Smooth muscle cell (in vitro differentiated cells): ENCODE results near the gene SIX4. TPM values are rescaled to one million over a fixed set of nuclear protein-coding genes. Genes with fewer than 3 reads are reported as not detected.

Experiments
- DNase-seq: peaks from one replicate; lab custom pipeline; 2025; ENCODE audit not compliant: unreplicated experiment; lab: John Stamatoyannopoulos, UW
- H2AFZ ChIP-seq: fragments of 200-600 bp; sonication (generic); 2 replicates; pipeline ENCODE4 v1.6.0; 2016; ENCODE audit warnings: antibody characterized with exemption, low read depth, mild to moderate bottlenecking
- H3F3A ChIP-seq: fragments of 200-600 bp; sonication (generic); 2 replicates; pipeline ENCODE4 v1.6.0; 2017; ENCODE audit warnings: antibody characterized with exemption, low read depth
- H3K27ac ChIP-seq: fragments of 200-600 bp; sonication (generic); 2 replicates; pipeline ENCODE4 v1.5.1; 2016; ENCODE audit warnings: low read depth, mild to moderate bottlenecking
- H3K27me3 ChIP-seq: fragments of 200-600 bp; sonication (generic); 2 replicates; pipeline ENCODE4 v1.6.1; 2016; ENCODE audit warnings: low read depth, mild to moderate bottlenecking
- H3K36me3 ChIP-seq: fragments of 200-600 bp; sonication (generic); 2 replicates; pipeline ENCODE4 v1.5.1; 2016; ENCODE audit warnings: low read depth
- H3K4me1 ChIP-seq: fragments of 200-600 bp; sonication (generic); 2 replicates; pipeline ENCODE4 v1.5.1; 2016; ENCODE audit warnings: low read depth
- H3K4me2 ChIP-seq: fragments of 200-600 bp; sonication (generic); 2 replicates; pipeline ENCODE4 v1.6.0; 2016; ENCODE audit warnings: mild to moderate bottlenecking
- H3K4me3 ChIP-seq: fragments of 200-600 bp; sonication (generic); 2 replicates; pipeline ENCODE4 v1.5.1; 2016; ENCODE audit warnings: mild to moderate bottlenecking
- H3K79me2 ChIP-seq: fragments of 200-600 bp; sonication (generic); 2 replicates; pipeline ENCODE4 v1.6.0; 2016; ENCODE audit warnings: low read depth, mild to moderate bottlenecking
- H3K9ac ChIP-seq: fragments of 200-600 bp; sonication (generic); 2 replicates; pipeline ENCODE4 v1.6.0; 2016; ENCODE audit warnings: low read depth
- H3K9me3 ChIP-seq: fragments of 200-600 bp; sonication (generic); replicated peaks from 2 replicates; pipeline ENCODE4 v1.5.1; 2016; ENCODE audit warnings: low read depth
- H4K20me1 ChIP-seq: fragments of 200-600 bp; sonication (generic); 2 replicates; pipeline ENCODE4 v1.6.0; 2016; ENCODE audit warnings: low read depth
- CTCF ChIP-seq: fragments of 200-600 bp; sonication (generic); IDR thresholded peaks from 2 replicates; pipeline ENCODE4 v1.5.1; 2017; ENCODE audit warnings: borderline replicate concordance, mild to moderate bottlenecking, antibody characterized with exemption; ENCODE audit not compliant: insufficient read depth, poor library complexity, severe bottlenecking
- WGBS: methylation state at CpG from one replicate; pipeline ENCODE4 v1.1.7; 2016; ENCODE audit warnings: low lambda C conversion rate; 5-methylcytosine and 5-hydroxymethylcytosine counted together
- polyA plus RNA-seq: library from polyadenylated mRNA; unstranded; fragments of >200 nt; fragmentation: Nextera tagmentation; extraction: Ambion mirVana; gene quantifications from 2 replicates; pipeline ENCODE4 v1.2.1, GENCODE V29; 2016
- total RNA-seq: library from RNA; depleted of rRNA; stranded (reverse); fragments of >200 nt; gene quantifications from 2 replicates; pipeline ENCODE4 v1.2.3, GENCODE V29; 2014

Gene SIX4
- total and polyA plus RNA-seq, 2 experiments from 2014 or later: 2.1 to 13.3 TPM

GRCh38 chr14:60668431-60669112, 55.6 kb downstream of the SIX4 start:
- no peak overlapping the region for H3K9ac ChIP-seq
- no peak overlapping the region for H2AFZ ChIP-seq
- no peak overlapping the region for H3K4me3 ChIP-seq
- peaks cover 5% of the 10 kb centered on the region for H3K27me3 ChIP-seq
- H3K36me3 ChIP-seq: no peaks in the 10 kb centered on the region
- no peak overlapping the region for H3K27ac ChIP-seq
- WGBS: 89% methylated on average over 5 of the region's 5 CpGs
- no peaks in the 10 kb centered on the region for H3F3A ChIP-seq
- TF ChIP-seq CTCF: no peak
- H3K9me3 ChIP-seq: no peaks in the 10 kb centered on the region
- no peak for DNase-seq
- H3K4me2 ChIP-seq: no peak overlapping the region
- no peaks in the 10 kb centered on the region for H3K4me1 ChIP-seq
- H4K20me1 ChIP-seq: no peaks in the 10 kb centered on the region
- H3K79me2 ChIP-seq: no peaks in the 10 kb centered on the region

- Histone ChIP-seq H3K79me2 (no peaks in the 10 kb centered on the region), H3K36me3 (no peaks in the 10 kb centered on the region), H3K4me1 (no peaks in the 10 kb centered on the region), H3K9ac (no peak overlapping the region), H2AFZ (no peak overlapping the region), H3F3A (no peaks in the 10 kb centered on the region), H4K20me1 (no peaks in the 10 kb centered on the region), H3K9me3 (no peaks in the 10 kb centered on the region), H3K4me3 (no peak overlapping the region), H3K27ac (no peak overlapping the region), H3K27me3 (peaks cover 19% of the 10 kb centered on the region), H3K4me2 (no peak overlapping the region)
- WGBS: 89% methylated on average over 3 of the region's 3 CpGs
- TF ChIP-seq CTCF: no peak
- no peak for DNase-seq
Measured at GRCh38 chr14:60665177-60665550, 59.0 kb downstream of the SIX4 start.

- Histone ChIP-seq H3K79me2 (no peaks in the 10 kb centered on the region), H3K4me3 (no peak overlapping the region), H3K27me3 (peaks cover 39% of the 10 kb centered on the region), H3K9me3 (no peaks in the 10 kb centered on the region), H4K20me1 (no peaks in the 10 kb centered on the region), H3K9ac (no peak overlapping the region), H2AFZ (no peak overlapping the region), H3F3A (no peaks in the 10 kb centered on the region), H3K4me2 (no peak overlapping the region), H3K4me1 (peaks cover 9% of the 10 kb centered on the region), H3K27ac (no peak overlapping the region), H3K36me3 (no peaks in the 10 kb centered on the region)
- WGBS: 68% methylated on average over 1 of the region's 1 CpG
- TF ChIP-seq CTCF: no peak
- DNase-seq: no peak
Measured at GRCh38 chr14:60662982-60663381, 61.2 kb downstream of the SIX4 start.

GRCh38 chr14:60661721-60662120, 62.4 kb downstream of the SIX4 start:
- H3K4me2 ChIP-seq: no peak overlapping the region
- peaks cover 51% of the 10 kb centered on the region for H3K27me3 ChIP-seq
- H3K9me3 ChIP-seq: no peaks in the 10 kb centered on the region
- H3K9ac ChIP-seq: no peak overlapping the region
- H3K4me3 ChIP-seq: no peak overlapping the region
- no peak for DNase-seq
- H3F3A ChIP-seq: no peaks in the 10 kb centered on the region
- H3K27ac ChIP-seq: no peak overlapping the region
- WGBS: 89% methylated on average over 1 of the region's 1 CpG
- no peak for TF ChIP-seq CTCF
- H2AFZ ChIP-seq: no peak overlapping the region
- no peaks in the 10 kb centered on the region for H4K20me1 ChIP-seq
- no peaks in the 10 kb centered on the region for H3K79me2 ChIP-seq
- H3K4me1 ChIP-seq: peaks cover 14% of the 10 kb centered on the region
- H3K36me3 ChIP-seq: no peaks in the 10 kb centered on the region
